HFF-Myc (cell line): ENCODE results near the gene PMIS2.

Experiments used
- DNase-seq: peaks from one replicate; pipeline ENCODE4 v3.0.0-alpha.2; 2011; ENCODE audit warnings: low read depth; ENCODE audit errors: extremely low read depth
- H3K4me3 ChIP-seq: replicated peaks from 2 replicates; pipeline ENCODE4 v1.5.1; 2011; ENCODE audit warnings: low read depth, mild to moderate bottlenecking, control low read depth, low read length
- CTCF ChIP-seq: IDR thresholded peaks from 2 replicates; pipeline ENCODE4 v1.5.1; 2012; ENCODE audit warnings: mild to moderate bottlenecking, low read depth, low read length, control low read depth; ENCODE audit errors: missing control alignments

The PMIS2 gene

GRCh38 chr19:35560677-35561076 is 25.3 kb upstream of the PMIS2 start:
- TF ChIP-seq CTCF: no peak
- no peak overlapping the region for H3K4me3 ChIP-seq
- no peak for DNase-seq

GRCh38 chr19:35561436-35561835 is 24.5 kb upstream of the PMIS2 start:
- no peak overlapping the region for H3K4me3 ChIP-seq
- TF ChIP-seq CTCF: no peak

GRCh38 chr19:35562336-35562735 is 23.6 kb upstream of the PMIS2 start:
- DNase-seq: no peak
- H3K4me3 ChIP-seq: no peak overlapping the region
- no peak for TF ChIP-seq CTCF

More at GRCh38 chr19:35561436-35561835, 24.5 kb upstream of the PMIS2 start:
- no peak for DNase-seq

GRCh38 chr19:35562776-35563175 is 23.2 kb upstream of the PMIS2 start:
- H3K4me3 ChIP-seq: no peak overlapping the region
- no peak for DNase-seq
- TF ChIP-seq CTCF: no peak

- no peak for DNase-seq
- TF ChIP-seq CTCF: no peak
- no peak within 1 kb of the TSS for H3K4me3 ChIP-seq
Measured at GRCh38 chr19:35563207-35563829, 22.7 kb upstream of the PMIS2 start, which contains the start of gene ATP4A. ATP4A (minus strand) TSS chr19:35563658; CDS start chr19:35563629, 29 bp downstream.

GRCh38 chr19:35565016-35565856 is 20.7 kb upstream of the PMIS2 start:
- DNase-seq: no peak
- TF ChIP-seq CTCF: no peak
- no peak overlapping the region for H3K4me3 ChIP-seq
